HG03103 (cell line): ENCODE data around the gene EEF1AKMT4.
"Not testable (repeated sequence)": the region's sequence is repeated elsewhere in the genome, so short reads cannot be mapped to it uniquely, and the experiment has no call there.

Experiments
- ATAC-seq: cut with Tn5 transposase; IDR thresholded peaks from one replicate; pipeline ENCODE4 v1.9.1; 2021; ENCODE audit warnings: low read depth; ENCODE audit not compliant: unreplicated experiment

EEF1AKMT4 gene

DNA sequence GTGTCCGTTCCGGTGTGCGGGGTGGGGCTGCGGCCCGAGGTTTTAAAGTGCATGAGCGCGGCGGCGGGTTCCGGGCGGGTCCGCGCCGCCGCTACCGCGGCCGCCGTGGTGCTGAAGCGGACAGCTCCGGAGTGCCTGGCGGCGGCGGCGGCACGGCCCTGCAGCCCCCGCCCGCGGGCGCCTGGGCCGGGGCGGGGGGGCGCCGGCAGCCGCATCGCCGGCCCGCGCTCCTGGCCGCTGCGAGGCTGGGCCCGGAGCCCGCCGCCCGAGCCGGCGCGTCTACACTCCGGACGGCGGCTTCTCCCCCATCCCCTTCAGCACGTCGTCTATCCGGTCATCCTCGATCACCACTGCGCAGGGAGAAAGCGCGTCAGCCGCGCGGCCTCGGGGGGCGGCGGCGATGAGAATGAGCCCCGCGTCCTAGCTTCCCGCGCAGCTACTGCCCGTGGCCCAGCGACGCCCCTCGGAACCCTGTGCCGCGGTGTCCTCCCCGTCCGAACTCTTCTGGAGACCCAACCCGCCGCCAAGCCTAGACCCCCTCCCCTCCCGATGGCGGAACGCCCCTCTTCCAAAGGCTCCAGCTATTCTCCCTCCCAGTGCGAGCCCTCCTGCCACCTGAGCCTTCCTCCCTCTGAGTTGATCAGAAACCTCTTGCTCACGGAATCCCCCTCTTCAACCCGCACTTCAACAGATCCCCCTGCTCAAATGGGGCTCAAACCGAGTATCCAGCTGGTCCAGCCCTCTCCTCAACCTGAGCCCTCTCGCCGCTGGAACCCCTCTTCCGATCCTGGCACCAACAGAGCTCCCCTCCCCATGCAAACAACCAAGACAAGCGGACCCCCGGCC is 10.6 kb downstream of the EEF1AKMT4 start:
- ATAC-seq: no peak

DNA sequence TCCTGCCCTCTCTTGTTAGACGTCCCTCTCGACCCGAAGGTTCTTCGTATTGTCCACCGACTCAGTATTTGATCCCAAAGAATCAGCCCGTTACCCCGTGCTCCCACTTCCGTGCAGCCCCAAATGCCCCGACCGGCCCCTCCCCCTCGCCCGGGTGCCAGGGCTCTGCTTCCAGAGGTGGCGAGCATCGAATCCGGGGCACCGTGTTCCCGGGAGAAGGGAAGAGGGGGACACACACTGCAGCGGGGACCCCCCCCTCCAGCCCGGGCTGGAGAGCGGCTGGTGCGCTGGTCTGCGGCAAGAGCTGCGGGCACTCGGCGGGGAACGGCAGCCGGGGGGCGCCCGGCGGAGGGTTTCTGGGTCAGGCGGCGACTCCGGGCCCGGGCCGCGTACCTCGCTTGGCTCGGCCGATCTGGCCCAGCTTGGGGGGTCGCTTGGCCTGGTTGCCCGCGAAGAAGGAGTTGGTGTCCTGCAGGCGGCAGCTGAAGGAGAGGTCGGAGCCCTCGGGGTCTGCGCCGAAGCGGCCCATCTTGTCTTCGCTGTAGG is 11.3 kb downstream of the EEF1AKMT4 start:
- ATAC-seq: no peak

DNA sequence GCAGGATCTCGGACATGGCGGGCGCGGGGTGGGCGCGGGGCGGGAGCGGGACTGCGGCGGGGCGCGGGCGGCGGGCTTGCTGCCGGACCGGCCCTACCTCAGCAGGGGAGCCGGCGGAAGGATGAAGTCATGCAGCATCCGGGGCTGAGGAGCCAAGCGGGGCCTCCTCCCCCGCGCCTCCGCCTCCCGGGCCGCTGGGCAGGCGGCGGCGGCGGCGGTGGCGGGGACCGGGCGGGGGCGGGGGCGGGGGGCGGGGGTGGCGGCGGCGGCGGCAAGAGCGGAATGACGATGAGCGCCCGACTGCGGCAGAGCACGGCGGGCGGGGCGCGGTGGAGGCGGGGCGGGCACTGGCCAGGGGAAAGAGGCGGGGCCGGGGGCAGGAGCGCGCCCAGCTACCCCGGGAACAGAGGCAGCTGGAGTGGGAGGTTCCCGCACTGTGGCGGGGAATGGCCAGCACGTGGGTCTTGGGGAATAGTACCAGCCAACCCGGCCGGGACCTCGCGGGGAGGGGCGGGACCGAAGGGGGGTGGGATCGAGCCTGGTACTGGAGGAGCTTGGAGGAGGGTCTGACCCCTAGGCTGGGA is 11.9 kb downstream of the EEF1AKMT4 start, which contains the start of gene CAMK2N2:
Gene CAMK2N2, minus strand, starts transcription at position 284 of the 584 bp plus-strand sequence. Its CDS starts 268 bp downstream, at position 16.
- ATAC-seq: no peak

DNA sequence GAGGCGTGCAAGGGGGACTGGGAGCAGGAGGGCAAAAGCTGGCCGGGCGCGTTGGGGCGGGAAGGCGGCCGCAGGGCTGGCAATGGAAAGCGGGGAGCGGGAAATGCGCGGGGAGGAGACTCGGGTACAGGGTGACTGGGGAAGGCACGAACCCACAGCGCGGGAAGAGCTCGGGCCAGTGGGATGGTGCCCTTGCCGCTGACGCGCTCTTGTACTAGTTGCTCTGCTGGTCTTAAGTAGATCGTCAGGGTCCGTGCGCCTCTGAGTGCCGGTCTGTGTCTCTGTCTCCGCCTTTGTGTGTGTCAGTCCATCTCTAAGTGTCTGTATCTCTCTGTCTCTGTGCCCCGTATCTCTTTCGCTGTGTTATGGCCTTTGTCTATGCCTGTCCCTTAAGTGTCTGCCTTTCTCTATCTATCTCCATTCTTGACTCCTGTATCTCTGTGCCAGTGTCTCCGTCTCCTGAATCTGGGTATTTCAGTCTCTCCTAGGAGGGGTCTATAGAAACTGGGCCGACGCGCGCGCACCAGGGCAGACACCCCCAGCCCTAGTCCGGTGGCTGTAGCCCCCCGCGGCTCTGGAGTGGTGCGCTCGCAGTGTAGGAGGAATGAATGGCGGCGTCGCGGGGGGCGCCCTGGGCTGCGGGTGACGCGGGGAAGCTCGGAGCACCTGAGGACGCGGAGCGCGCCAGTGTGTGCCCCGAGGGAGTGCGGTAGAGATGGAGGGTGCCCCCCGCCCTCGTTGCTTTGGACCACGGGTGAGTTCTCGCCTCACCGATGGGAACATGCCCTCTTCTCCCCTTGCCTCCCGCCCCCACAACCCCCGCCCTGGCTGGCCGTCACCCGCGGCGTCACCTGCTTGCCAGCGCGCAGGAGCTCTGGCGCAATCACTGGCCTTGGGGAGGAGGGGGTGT is 12.6 kb downstream of the EEF1AKMT4 start:
- ATAC-seq: no peak

DNA sequence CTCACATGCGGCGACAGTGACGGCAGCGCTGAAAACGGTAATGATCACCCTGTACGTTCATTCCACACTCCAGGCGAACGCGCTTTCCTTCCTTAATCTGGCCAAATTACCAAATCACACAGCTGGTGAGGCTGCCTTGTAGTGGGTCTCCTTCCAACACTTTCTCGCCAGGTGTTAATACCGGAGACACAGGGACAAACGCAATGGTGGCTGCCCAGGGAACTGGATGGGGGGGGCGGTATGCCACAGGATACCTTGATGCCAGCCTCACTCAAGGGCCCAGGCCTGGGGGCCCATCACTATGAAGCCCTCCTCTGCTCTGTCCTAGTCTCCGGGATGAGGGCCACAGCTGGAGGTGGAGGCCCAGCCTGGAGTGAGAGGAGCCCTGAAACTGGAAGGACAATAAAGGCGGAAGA is 13.3 kb downstream of the EEF1AKMT4 start:
- no peak for ATAC-seq

DNA sequence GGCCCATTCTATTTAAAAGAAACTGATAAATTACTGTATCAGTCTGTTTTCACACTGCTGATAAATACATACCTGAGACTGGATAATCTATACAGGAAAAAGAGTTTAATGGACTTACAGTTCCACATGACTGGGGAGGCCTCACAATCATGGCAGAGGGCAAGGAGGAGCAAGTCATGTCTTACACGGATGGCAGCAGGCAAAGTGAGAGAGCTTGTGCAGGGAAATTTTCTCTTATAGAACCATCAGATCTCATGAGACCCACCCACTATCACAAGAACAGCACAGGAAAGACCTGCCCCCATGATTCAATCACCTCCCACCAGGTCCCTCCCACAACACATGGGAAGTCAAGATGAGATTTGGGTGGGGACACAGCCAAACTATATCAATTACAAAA is 17.8 kb downstream of the EEF1AKMT4 start:
- not testable (repeated sequence) for ATAC-seq

DNA sequence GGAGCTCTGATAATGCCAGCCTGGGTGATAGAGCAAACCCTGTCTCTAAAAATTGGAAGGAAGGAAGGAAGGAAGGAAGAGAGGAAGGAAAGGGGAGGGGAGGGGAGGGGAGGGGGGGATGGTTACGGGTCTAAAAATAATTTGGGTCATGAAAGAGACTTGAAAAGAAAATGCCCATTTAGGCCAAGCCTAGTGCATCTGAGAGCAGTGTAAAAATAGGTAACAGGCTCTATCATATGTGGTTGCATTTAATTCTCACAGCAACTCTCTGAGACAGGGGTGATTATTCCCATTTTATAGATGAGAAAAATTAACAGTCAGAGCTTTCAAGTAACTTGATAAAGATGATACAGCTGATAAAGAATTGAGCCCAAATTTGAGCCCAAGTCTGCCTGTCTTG is 22.8 kb downstream of the EEF1AKMT4 start:
- ATAC-seq: no peak

DNA sequence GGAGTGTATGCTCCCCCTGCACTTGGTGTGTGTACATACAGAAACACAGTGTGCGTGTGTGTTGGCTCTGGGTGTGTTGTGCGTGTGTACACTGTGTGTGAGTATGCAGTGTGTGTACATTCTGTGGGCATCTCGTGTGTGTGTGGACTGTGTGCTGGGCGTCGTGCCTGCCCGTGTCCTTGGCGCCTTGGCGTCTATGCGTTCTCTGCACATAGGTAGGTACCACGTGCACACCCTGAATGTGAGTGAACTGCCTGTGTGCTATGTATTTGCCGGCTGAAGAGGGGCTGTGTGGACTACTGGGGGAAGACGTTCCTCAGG is 25.9 kb downstream of the EEF1AKMT4 start:
- ATAC-seq: no peak

DNA sequence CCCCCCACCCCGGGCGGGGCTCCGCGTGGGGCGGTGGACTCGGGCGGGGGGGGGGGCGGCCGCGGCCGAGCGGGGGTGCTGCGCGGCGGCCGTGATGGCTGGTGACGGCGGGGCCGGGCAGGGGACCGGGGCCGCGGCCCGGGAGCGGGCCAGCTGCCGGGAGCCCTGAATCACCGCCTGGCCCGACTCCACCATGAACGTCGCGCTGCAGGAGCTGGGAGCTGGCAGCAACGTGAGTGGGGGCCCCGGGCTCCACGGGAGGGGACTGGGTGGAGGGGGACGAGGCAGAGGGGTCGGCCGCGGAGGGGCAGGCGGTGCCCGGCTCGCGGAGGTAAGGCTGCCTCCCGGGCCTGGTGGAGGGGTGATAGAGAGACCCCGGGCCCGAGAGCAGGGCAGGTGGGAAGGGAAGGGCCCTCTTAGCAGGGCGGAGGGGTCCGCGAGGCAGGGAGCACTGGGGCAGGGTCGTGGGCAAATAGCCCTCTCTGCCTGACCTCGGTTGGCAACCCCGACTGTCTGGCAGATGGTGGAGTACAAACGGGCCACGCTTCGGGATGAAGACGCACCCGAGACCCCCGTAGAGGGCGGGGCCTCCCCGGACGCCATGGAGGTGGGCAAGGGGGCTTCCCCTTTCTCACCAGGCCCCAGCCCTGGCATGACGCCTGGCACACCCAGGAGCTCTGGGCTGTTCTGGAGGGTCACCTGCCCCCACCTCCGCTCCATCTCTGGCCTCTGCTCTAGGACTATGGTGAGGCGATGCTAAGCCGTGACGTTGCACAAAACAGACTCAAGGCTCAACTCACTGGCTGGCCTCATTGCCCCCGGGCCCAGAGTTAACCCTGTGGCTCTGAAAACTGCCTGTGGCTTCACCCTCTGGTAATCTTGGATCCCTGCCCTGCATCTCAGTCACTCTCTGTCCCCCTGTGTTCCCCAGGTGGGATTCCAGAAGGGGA is 26.8 kb downstream of the EEF1AKMT4 start, which contains the start of gene ECE2:
Gene ECE2, plus strand, starts transcription at position 62 of the 950 bp plus-strand sequence. Its CDS starts 132 bp downstream, at position 194.
- ATAC-seq: no peak

DNA sequence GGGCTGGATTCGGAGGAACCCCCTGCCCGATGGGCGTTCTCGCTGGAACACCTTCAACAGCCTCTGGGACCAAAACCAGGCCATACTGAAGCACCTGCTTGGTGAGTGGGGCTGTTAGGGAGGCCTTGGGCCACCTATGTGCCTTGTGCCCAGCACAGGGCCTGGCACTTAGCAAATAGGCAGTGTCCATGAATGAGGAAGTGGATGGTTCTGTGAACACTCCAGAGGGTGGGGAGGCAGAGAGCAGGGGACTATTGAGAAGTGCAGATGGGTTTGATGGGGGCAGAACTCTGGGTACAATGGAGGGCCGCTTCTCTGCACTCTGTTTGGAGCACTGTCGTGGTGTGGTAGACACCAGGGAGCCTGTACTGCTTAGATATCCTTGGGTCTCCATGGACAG is 27.9 kb downstream of the EEF1AKMT4 start:
- no peak for ATAC-seq

DNA sequence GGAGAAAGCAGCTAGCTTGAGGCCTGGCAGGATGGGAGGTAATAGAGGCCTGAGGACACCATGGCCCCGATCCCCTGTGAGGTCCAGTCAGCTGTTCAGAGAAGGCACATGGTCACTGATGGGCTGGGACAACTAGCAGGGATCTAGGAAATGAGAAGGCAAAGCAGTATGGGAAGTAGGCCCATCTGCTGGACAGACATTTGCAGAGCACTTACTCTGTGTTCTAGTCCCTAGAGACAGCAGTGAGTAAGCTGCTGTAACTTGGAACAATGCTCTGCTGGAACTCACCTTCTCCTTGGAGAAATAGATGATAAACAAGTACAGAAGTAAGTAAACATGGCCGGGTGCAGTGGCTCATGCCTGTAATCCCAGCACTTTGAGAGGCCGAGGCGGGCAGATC is 33.5 kb downstream of the EEF1AKMT4 start:
- no peak for ATAC-seq

DNA sequence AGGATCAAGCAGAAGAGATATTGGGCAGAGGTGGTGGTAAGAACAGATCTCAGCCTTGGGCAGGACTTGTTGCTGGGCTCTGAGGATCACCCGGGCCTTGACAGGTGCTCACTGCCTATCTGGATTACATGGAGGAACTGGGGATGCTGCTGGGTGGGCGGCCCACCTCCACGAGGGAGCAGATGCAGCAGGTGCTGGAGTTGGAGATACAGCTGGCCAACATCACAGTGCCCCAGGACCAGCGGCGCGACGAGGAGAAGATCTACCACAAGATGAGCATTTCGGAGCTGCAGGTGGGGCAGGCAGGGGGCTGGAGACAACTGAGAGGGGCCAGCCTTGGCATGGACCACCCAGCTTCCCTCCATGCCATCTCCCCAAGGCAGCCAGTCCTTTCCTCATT is 34.2 kb downstream of the EEF1AKMT4 start:
- no peak for ATAC-seq

DNA sequence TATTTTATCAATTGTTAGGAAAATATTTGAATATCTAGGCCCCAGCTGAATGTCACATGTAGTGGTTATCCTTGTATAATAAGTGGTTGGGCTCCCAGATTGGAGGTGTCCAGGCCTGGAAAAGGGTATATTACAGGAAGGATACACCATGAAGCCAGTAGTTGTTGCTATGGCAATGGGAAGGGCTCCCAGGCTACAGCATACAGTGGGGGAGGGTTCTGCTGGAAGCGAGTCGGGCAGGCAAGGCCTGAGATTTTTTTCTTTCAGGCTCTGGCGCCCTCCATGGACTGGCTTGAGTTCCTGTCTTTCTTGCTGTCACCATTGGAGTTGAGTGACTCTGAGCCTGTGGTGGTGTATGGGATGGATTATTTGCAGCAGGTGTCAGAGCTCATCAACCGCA is 35.2 kb downstream of the EEF1AKMT4 start:
- ATAC-seq: no peak

DNA sequence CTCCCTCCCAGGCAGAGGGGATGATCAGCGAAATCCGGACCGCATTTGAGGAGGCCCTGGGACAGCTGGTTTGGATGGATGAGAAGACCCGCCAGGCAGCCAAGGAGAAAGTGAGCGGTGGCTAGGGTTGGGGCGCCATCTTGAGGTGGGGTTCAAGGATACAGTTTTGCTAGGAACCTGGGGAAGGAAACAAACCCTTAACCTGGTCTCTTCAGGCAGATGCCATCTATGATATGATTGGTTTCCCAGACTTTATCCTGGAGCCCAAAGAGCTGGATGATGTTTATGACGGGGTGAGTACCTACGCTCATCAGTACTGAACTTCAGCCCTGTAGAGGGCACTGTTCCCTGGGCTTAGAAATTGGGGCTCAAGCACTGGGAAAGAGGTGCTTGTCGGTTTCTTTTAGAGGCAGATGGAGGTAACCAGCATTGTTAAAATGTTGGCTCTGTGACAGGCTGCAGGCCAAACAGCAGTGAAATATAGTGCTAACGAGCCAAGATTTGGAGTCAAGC is 40.0 kb downstream of the EEF1AKMT4 start:
- no peak for ATAC-seq

DNA sequence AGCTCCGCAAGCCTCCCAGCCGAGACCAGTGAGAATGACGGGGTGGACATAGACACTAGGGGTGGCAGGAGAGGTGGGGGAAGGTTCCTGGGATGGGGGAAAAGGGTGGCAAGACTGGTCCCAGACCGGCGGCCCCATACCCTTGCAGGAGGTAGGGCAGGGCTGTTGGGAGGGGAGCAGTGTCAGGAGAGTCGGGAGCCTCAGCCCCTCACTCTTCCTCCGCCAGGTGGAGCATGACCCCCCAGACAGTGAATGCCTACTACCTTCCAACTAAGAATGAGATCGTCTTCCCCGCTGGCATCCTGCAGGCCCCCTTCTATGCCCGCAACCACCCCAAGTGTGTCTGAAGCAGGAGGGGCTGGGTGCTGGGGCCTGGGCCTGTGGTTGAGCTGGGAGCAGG is 40.9 kb downstream of the EEF1AKMT4 start:
- no peak for ATAC-seq

DNA sequence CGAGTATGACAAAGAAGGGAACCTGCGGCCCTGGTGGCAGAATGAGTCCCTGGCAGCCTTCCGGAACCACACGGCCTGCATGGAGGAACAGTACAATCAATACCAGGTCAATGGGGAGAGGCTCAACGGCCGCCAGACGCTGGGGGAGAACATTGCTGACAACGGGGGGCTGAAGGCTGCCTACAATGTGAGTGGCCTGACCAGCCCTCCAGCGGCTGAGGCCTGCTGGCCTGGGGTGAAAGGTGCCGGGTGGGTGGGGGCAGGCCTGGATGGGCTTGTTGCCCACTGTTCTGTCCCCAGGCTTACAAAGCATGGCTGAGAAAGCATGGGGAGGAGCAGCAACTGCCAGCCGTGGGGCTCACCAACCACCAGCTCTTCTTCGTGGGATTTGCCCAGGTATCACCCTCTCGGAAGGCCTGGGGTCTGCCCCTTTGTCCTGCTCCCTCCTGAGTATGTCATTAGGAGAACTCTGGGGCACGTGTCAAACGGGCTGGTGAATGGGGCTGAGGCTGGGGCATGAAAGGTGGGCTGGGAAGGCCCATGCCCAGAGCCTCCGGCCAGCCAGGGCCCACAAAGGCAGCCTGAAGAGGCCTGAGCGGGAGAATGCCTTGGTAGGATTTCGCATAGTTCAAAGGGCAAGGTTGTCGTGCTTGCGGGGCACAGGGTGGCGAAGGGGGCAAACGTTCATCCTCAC is 41.7 kb downstream of the EEF1AKMT4 start:
- no peak for ATAC-seq

DNA sequence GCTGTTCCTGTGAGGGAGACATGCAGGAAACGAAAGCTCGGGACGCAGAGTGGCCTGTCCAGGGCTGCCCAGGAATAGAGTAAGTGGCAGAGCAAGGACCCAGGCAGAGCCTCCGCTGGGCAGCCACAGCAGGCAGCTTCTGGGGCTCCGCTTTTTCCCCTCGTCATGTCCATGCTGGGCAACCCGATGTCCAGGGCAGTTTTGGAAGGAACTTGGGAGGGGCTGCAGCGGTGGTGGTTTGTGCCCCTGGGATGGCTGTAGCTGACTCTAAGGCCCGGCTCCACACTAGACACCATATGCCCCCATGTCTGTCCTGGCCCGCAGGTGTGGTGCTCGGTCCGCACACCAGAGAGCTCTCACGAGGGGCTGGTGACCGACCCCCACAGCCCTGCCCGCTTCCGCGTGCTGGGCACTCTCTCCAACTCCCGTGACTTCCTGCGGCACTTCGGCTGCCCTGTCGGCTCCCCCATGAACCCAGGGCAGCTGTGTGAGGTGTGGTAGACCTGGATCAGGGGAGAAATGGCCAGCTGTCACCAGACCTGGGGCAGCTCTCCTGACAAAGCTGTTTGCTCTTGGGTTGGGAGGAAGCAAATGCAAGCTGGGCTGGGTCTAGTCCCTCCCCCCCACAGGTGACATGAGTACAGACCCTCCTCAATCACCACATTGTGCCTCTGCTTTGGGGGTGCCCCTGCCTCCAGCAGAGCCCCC is 42.4 kb downstream of the EEF1AKMT4 start:
- ATAC-seq: no peak

DNA sequence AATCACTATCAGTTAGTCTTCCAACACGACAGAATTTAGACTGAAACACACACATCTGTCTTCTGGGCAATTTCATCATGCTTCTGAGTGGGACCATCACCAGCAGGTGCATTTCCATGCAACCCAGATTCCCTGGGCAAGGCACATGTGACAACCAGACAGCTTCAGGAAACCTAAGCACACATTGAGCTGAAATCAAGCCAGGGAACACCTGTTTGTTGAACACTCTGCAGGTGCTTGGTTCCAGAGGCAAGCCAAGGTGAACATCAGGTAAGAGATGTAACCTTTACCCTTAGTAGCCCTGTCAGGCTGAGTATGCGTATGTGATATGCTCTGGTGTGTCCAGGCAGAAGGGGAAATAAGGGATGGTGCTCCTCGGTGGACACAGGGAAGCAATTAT is 46.3 kb downstream of the EEF1AKMT4 start:
- ATAC-seq: no peak
